ENCODE measurements around the gene SLC35F1.
"Not testable (repeated sequence)": the region's sequence is repeated elsewhere in the genome, so short reads cannot be mapped to it uniquely, and the experiment has no call there.

SLC35F1 gene

GRCh38 chr6:118017301-118017848 lies 110.3 kb downstream of the SLC35F1 start:
- no peak for DNase-seq (ENCODE audit: low read depth)
- TF ChIP-seq CTCF (IDR thresholded peaks at IDR 0.05; ENCODE audit: insufficient read depth, low read depth, low read length, missing control alignments): no peak
- H3K4me3 ChIP-seq (ENCODE audit: low read length): no peak overlapping the region

GRCh38 chr6:118023771-118024170 lies 116.7 kb downstream of the SLC35F1 start:
- no peak overlapping the region for H3K4me3 ChIP-seq (ENCODE audit: low read length)
- no peak for TF ChIP-seq CTCF (IDR thresholded peaks at IDR 0.05; ENCODE audit: insufficient read depth, low read depth, low read length, missing control alignments)

GRCh38 chr6:118029967-118030366 lies 122.9 kb downstream of the SLC35F1 start:
- no peak for TF ChIP-seq CTCF (IDR thresholded peaks at IDR 0.05; ENCODE audit: insufficient read depth, low read depth, low read length, missing control alignments)
- DNase-seq (ENCODE audit: low read depth): no peak
- H3K4me3 ChIP-seq (ENCODE audit: low read length): no peak overlapping the region

More at GRCh38 chr6:118023771-118024170, 116.7 kb downstream of the SLC35F1 start:
- DNase-seq (ENCODE audit: low read depth): no peak

GRCh38 chr6:118037479-118037878 lies 130.4 kb downstream of the SLC35F1 start:
- not testable (repeated sequence) for DNase-seq (ENCODE audit: low read depth); H3K4me3 ChIP-seq (ENCODE audit: low read length)

- TF ChIP-seq CTCF (IDR thresholded peaks at IDR 0.05; ENCODE audit: insufficient read depth, low read depth, low read length, missing control alignments): no peak
- no peak overlapping the region for H3K4me3 ChIP-seq (ENCODE audit: low read length)
- DNase-seq (ENCODE audit: low read depth): no peak
Measured at GRCh38 chr6:118042855-118043254, 135.8 kb downstream of the SLC35F1 start.

GRCh38 chr6:118044275-118044674 lies 137.2 kb downstream of the SLC35F1 start:
- DNase-seq (ENCODE audit: low read depth): no peak
- TF ChIP-seq CTCF (IDR thresholded peaks at IDR 0.05; ENCODE audit: insufficient read depth, low read depth, low read length, missing control alignments): no peak
- H3K4me3 ChIP-seq (ENCODE audit: low read length): no peak overlapping the region

- TF ChIP-seq CTCF (IDR thresholded peaks at IDR 0.05; ENCODE audit: insufficient read depth, low read depth, low read length, missing control alignments): no peak
- no peak overlapping the region for H3K4me3 ChIP-seq (ENCODE audit: low read length)
- no peak for DNase-seq (ENCODE audit: low read depth)
Measured at GRCh38 chr6:118054082-118054481, 147.0 kb downstream of the SLC35F1 start.
